ENCODE measurements around the gene FGG.

The FGG gene

DNA sequence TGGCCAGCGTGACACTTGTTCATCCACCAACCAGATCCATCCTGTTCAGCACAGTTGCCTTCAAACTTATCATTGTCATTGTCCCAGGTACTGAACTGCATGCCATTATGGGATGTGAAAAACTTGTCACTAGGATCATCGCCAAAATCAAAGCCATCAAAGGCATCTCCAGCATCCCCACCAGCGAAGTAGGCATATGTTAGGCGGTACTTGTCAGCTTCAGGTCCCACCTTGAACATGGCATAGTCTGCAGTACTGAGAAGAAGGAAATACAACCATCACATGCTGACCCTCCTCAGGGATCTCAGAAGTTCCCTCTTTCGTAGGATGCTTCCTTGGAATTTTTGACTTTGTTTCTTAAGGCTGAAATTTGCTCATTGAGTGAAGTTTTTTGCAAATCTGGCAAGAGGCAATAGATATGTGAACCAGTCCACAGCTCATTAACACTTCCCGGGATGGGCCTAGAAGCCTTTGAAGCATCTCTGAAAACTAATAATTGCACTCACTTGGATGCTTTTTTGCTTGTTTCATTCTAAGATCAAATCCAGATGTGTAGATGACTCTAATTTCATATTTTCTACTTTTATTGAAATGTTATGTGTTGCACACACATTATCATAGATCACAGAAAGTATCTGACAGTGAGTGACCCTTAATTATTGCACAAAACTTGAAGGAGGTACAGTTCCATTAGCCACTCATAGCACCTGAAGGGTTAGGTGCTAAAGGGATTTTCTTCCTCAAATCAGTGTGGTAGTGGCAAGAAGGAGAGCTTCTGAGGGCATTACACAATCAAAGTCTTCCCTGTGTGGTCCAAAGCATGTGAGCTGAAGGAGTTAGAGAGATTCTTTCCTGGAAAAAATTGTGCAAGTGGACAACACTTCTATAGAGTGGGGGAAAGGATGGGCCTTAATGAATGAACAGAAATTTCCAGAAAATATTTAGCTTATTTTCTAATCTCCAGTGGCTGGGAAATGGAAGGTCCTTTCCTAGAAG, 5.4 kb downstream of the FGG start:
- Histone ChIP-seq H3K27ac (no peak overlapping the region), H3K9me3 (no peaks in the 10 kb centered on the region), H3K4me1 (no peaks in the 10 kb centered on the region), H3K36me3 (no peaks in the 10 kb centered on the region), H3K4me3 (no peak overlapping the region), H3K27me3 (no peaks in the 10 kb centered on the region)
- intact Hi-C loops (cut with DNase I; ENCODE audit: low total_unique reads) = no loop called here
- no peak for TF ChIP-seq CTCF (IDR thresholded peaks at IDR 0.05)
- DNase-seq = no peak

DNA sequence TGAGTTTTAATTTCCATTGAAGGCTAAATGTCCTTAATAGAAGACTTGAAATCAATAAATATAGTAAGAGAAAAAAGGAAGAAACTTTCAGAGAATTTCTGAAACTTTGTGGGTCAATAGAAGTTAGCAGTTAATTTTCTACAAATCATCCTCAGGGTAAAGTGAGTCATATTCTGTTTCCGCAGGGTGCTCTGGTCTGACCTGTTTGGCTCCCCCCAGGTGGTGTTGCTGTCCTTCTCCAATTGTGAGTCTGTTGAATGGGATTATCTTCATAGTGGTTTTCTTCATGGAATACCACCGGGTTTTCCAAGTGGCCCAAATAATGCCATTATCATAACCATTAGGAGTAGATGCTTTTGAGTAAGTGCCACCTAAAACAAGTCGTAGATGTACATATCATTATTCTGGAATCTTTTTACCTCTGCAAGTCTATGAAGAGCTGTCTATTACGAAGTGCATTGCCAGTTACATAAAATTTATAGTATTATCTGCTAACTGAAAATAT, 7.7 kb downstream of the FGG start:
- H3K27ac ChIP-seq = no peak overlapping the region

GRCh38 chr4:154603033-154603943, 9.2 kb downstream of the FGG start:
- TF ChIP-seq CTCF (IDR thresholded peaks at IDR 0.05) = no peak
- no peak overlapping the region for H3K27ac ChIP-seq
- H3K9me3 ChIP-seq = no peaks in the 10 kb centered on the region
- no peaks in the 10 kb centered on the region for H3K36me3 ChIP-seq
- no peak for DNase-seq
- intact Hi-C loops (cut with DNase I; ENCODE audit: low total_unique reads) = no loop called here
- H3K4me1 ChIP-seq = no peaks in the 10 kb centered on the region
- H3K27me3 ChIP-seq = no peaks in the 10 kb centered on the region
- H3K4me3 ChIP-seq = no peak overlapping the region

More for the DNA sequence above, 7.7 kb downstream of the FGG start:
- H3K36me3 ChIP-seq = no peaks in the 10 kb centered on the region
- TF ChIP-seq CTCF (IDR thresholded peaks at IDR 0.05) = no peak
- intact Hi-C loops (cut with DNase I; ENCODE audit: low total_unique reads) = no loop called here
- H3K27me3 ChIP-seq = no peaks in the 10 kb centered on the region
- DNase-seq = no peak
- no peak overlapping the region for H3K4me3 ChIP-seq
- no peaks in the 10 kb centered on the region for H3K4me1 ChIP-seq
- H3K9me3 ChIP-seq = no peaks in the 10 kb centered on the region

- Histone ChIP-seq H3K27ac (no peak overlapping the region), H3K27me3 (no peaks in the 10 kb centered on the region), H3K9me3 (no peaks in the 10 kb centered on the region), H3K36me3 (no peaks in the 10 kb centered on the region), H3K4me3 (no peak overlapping the region), H3K4me1 (no peaks in the 10 kb centered on the region)
- TF ChIP-seq CTCF (IDR thresholded peaks at IDR 0.05) = no peak
- intact Hi-C loops (cut with DNase I; ENCODE audit: low total_unique reads) = no loop called here
- no peak for DNase-seq
Measured at GRCh38 chr4:154602404-154603020, 9.9 kb downstream of the FGG start.

All from tibial artery (tissue), 4 donors.